CD8-positive, alpha-beta memory T cell (primary cell): ENCODE data around the gene SPSB2. TPM values are rescaled to one million over a fixed set of nuclear protein-coding genes. Genes with fewer than 3 reads are reported as not detected.

Experiments
- CTCF ChIA-PET: fragments of 350-600 bp; sonication (Branson Sonifier 250); formaldehyde crosslinking; loops from one replicate; lab custom pipeline; 2021; ENCODE audit warnings: antibody characterized with exemption; lab: Charles Lee
- POLR2A ChIA-PET: fragments of 350-600 bp; sonication (Branson Sonifier 250); formaldehyde crosslinking; loops from one replicate; lab custom pipeline; 2021; ENCODE audit warnings: antibody characterized with exemption; lab: Charles Lee
- DNase-seq, 5 donors: peaks; one replicate each; pipeline versions ENCODE4 v3.0.0 to v3.0.0-alpha.2; 2020 to 2022; ENCODE audit warnings: mixed read lengths in 1 of 5
- H3K27ac ChIP-seq: one replicate; pipeline ENCODE4 v1.7.0; 2013; ENCODE audit warnings: low read depth, mild to moderate bottlenecking, low read length, moderate library complexity
- H3K27me3 ChIP-seq: 2 replicates; pipeline ENCODE4 v1.7.0; 2013; ENCODE audit warnings: low read length, mild to moderate bottlenecking; ENCODE audit not compliant: insufficient read depth, poor library complexity, severe bottlenecking
- H3K36me3 ChIP-seq: 2 replicates; pipeline ENCODE4 v1.7.0; 2013; ENCODE audit warnings: mild to moderate bottlenecking, low read length, moderate library complexity; ENCODE audit not compliant: insufficient read depth
- H3K4me1 ChIP-seq: 2 replicates; pipeline ENCODE4 v1.7.0; 2013; ENCODE audit warnings: mild to moderate bottlenecking, low read length, moderate library complexity; ENCODE audit not compliant: insufficient read depth
- H3K4me3 ChIP-seq: 2 replicates; pipeline ENCODE4 v1.7.0; 2013; ENCODE audit warnings: mild to moderate bottlenecking, low read length
- H3K9me3 ChIP-seq: 2 replicates; pipeline ENCODE4 v1.7.0; 2013; ENCODE audit warnings: mild to moderate bottlenecking, low read length
- H3K27ac Mint-ChIP-seq, 8 donors: one replicate each; pipeline ENCODE4 v1.8.0; 2020 to 2021; ENCODE audit warnings: mixed read lengths in 8 of 8, mild to moderate bottlenecking in 6 of 8, inconsistent platforms in 3 of 8, moderate library complexity in 3 of 8
- H3K27me3 Mint-ChIP-seq, 2 donors: one replicate each; pipeline ENCODE4 v1.8.0; 2020 to 2021; ENCODE audit warnings: mixed read lengths in 2 of 2, mild to moderate bottlenecking in 1 of 2, moderate library complexity in 1 of 2
- H3K36me3 Mint-ChIP-seq, 3 donors: one replicate each; pipeline ENCODE4 v1.8.0; 2020 to 2021; ENCODE audit warnings: mixed read lengths in 3 of 3, inconsistent platforms in 1 of 3, mild to moderate bottlenecking in 1 of 3
- H3K4me1 Mint-ChIP-seq, 3 donors: one replicate each; pipeline ENCODE4 v1.8.0; 2020 to 2021; ENCODE audit warnings: mixed read lengths in 3 of 3, inconsistent platforms in 1 of 3, mild to moderate bottlenecking in 1 of 3
- H3K4me3 Mint-ChIP-seq, 7 donors: one replicate each; pipeline ENCODE4 v1.8.0; 2020 to 2021; ENCODE audit warnings: mixed read lengths in 7 of 7, mild to moderate bottlenecking in 6 of 7, moderate library complexity in 4 of 7, inconsistent platforms in 2 of 7
- H3K9me3 Mint-ChIP-seq, 5 donors: one replicate each; pipeline ENCODE4 v1.8.0; 2020 to 2022; ENCODE audit warnings: mixed read lengths in 5 of 5, mild to moderate bottlenecking in 3 of 5, moderate library complexity in 2 of 5, inconsistent platforms in 1 of 5
- polyA plus RNA-seq: library from polyadenylated mRNA; unstranded; fragments of 300-500 nt; fragmentation: Illumina TruSeq; gene quantifications from one replicate; pipeline ENCODE4 v1.2.3, GENCODE V29; 2021
- total RNA-seq, 2 experiments: library from RNA; stranded (reverse); gene quantifications; one replicate each; pipeline ENCODE4 v1.2.3, GENCODE V29; 2021

Gene SPSB2, protein sequence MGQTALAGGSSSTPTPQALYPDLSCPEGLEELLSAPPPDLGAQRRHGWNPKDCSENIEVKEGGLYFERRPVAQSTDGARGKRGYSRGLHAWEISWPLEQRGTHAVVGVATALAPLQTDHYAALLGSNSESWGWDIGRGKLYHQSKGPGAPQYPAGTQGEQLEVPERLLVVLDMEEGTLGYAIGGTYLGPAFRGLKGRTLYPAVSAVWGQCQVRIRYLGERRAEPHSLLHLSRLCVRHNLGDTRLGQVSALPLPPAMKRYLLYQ
- 1 to 10 TPM; 7.7 to 8.1 TPM for total RNA-seq
- polyA plus RNA-seq: 11.4 TPM

GRCh38 chr12:6873094-6874014 lies at the start of gene SPSB2:
Gene SPSB2 (minus strand): TSS chr12:6873303. CDS start chr12:6872901, 402 bp downstream.
- Mint-ChIP-seq H3K4me1 (peaks cover 41 to 53% (median 52%) of the 10 kb centered on the region in 3 donors), H3K27me3 (no peaks in the 10 kb centered on the region), H3K4me3 (peak within 1 kb of the TSS; percentile 83 to 97 (median 89)), H3K9me3 (no peaks in the 10 kb centered on the region), H3K36me3 (peaks cover 0 to 52% (median 8%) of the 10 kb centered on the region in 3 donors), H3K27ac (peak within 1 kb of the TSS; percentile 85 to 99 (median 92))
- Histone ChIP-seq H3K27me3 (no peaks in the 10 kb centered on the region), H3K27ac (peak within 1 kb of the TSS; percentile 90), H3K4me3 (peak within 1 kb of the TSS; percentile 96), H3K9me3 (no peaks in the 10 kb centered on the region), H3K36me3 (peaks cover 17% of the 10 kb centered on the region), H3K4me1 (peaks cover 40% of the 10 kb centered on the region)
- peak; percentile 98 to 100 (median 99) for DNase-seq
- POLR2A ChIA-PET: interaction anchor here (0.7 to 3.6 kb wide), 23 partner anchors 9 to 316 kb away, joined by 3 to 46 read pairs (median 4); partner anchors contain the start of genes C12orf57, C1RL, CDCA3 and COPS7A
- CTCF ChIA-PET: interaction anchor here (0.6 to 11.0 kb wide), 56 partner anchors 9 to 268 kb away, joined by 3 to 135 read pairs (median 4); partner anchors contain the start of genes ATN1, C12orf57, C1RL and CDCA3

- H3K4me3 ChIP-seq: no peak overlapping the region
- H3K27ac ChIP-seq: no peak overlapping the region
- peaks cover 19% of the 10 kb centered on the region for H3K4me1 ChIP-seq
- peaks cover 3 to 46% (median 4%) of the 10 kb centered on the region in 3 donors for H3K36me3 Mint-ChIP-seq
- DNase-seq: no peak
- peak overlapping the region in 2 of 7 donors; percentile 20 to 53 for H3K4me3 Mint-ChIP-seq
- H3K27ac Mint-ChIP-seq: peak overlapping the region in 4 of 8 donors; percentile 8 to 52 (median 50)
- H3K27me3 ChIP-seq: no peaks in the 10 kb centered on the region
- no peaks in the 10 kb centered on the region for H3K9me3 ChIP-seq
- peaks cover 15 to 26% (median 20%) of the 10 kb centered on the region in 3 donors for H3K4me1 Mint-ChIP-seq
- CTCF ChIA-PET: interaction anchor here (0.9 to 1.4 kb wide), 7 partner anchors 12 to 191 kb away, joined by 3 to 4 read pairs (median 3); no protein-coding TSS in a partner anchor
- POLR2A ChIA-PET: no interaction called here
- H3K36me3 ChIP-seq: peaks cover 6% of the 10 kb centered on the region
- no peaks in the 10 kb centered on the region for H3K9me3 Mint-ChIP-seq
- no peaks in the 10 kb centered on the region for H3K27me3 Mint-ChIP-seq
Measured at GRCh38 chr12:6921996-6922946, 49.2 kb upstream of the SPSB2 start.

DNA sequence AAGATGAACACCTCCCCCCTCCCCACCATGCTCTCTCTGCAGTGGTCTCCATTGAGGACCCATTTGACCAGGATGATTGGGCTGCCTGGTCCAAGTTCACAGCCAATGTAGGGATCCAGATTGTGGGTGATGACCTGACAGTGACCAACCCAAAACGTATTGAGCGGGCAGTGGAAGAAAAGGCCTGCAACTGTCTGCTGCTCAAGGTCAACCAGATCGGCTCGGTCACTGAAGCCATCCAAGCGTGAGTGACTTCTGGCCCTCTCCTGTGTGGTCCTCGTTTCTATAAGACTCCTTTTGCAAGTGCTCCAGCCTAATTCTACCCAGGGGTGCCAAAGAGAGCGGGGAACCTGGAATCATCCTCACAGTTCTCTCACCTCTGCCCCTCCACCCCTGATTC lies 48.4 kb upstream of the SPSB2 start:
- Histone ChIP-seq H3K4me3 (no peak overlapping the region), H3K9me3 (no peaks in the 10 kb centered on the region), H3K27me3 (no peaks in the 10 kb centered on the region), H3K27ac (no peak overlapping the region), H3K36me3 (peaks cover 6% of the 10 kb centered on the region), H3K4me1 (peaks cover 13% of the 10 kb centered on the region)
- POLR2A ChIA-PET: no interaction called here
- CTCF ChIA-PET: interaction anchor here (0.9 to 1.4 kb wide), 7 partner anchors 12 to 192 kb away, joined by 3 to 4 read pairs (median 3); no protein-coding TSS in a partner anchor
- no peak for DNase-seq
- Mint-ChIP-seq H3K27me3 (no peaks in the 10 kb centered on the region), H3K36me3 (peaks cover 3 to 53% (median 4%) of the 10 kb centered on the region in 3 donors), H3K27ac (peak overlapping the region in 1 of 8 donors; percentile 37), H3K4me3 (no peak overlapping the region), H3K4me1 (peaks cover 13 to 24% (median 14%) of the 10 kb centered on the region in 3 donors), H3K9me3 (no peaks in the 10 kb centered on the region)

DNA sequence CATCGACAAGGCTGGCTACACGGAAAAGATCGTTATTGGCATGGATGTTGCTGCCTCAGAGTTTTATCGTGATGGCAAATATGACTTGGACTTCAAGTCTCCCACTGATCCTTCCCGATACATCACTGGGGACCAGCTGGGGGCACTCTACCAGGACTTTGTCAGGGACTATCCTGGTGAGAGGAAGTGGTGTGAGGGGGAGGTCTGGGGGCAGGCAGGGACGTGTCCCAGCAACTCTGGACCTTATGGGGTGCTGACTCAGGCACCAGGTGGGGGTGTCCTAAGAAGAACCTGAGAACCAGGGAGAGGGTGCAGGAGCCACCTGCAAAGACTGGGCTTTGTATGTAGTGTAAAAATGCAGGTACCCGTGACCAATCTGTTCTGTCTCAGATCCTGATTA lies 46.5 kb upstream of the SPSB2 start:
- Mint-ChIP-seq H3K36me3 (peaks cover 3 to 68% (median 4%) of the 10 kb centered on the region in 3 donors), H3K4me3 (peak overlapping the region in 1 of 7 donors; percentile 55)

GRCh38 chr12:6917491-6918231 lies 44.6 kb upstream of the SPSB2 start:
- Histone ChIP-seq H3K27me3 (no peaks in the 10 kb centered on the region), H3K4me3 (no peak overlapping the region), H3K4me1 (peaks cover 21% of the 10 kb centered on the region), H3K27ac (no peak overlapping the region), H3K9me3 (no peaks in the 10 kb centered on the region), H3K36me3 (peaks cover 6% of the 10 kb centered on the region)
- ChIA-PET POLR2A (interaction anchor here (0.9 kb wide), 2 partner anchors 20 to 41 kb away, joined by 3 read pairs; no protein-coding TSS in a partner anchor), CTCF (interaction anchor here (0.7 to 2.3 kb wide), 4 partner anchors 20 to 200 kb away, joined by 3 to 8 read pairs (median 4); no protein-coding TSS in a partner anchor)
- Mint-ChIP-seq H3K9me3 (no peaks in the 10 kb centered on the region), H3K27me3 (no peaks in the 10 kb centered on the region), H3K4me3 (peak overlapping the region in 1 of 7 donors; percentile 57), H3K27ac (peak overlapping the region in 2 of 8 donors; percentile 43 to 66), H3K36me3 (peaks cover 3 to 63% (median 4%) of the 10 kb centered on the region in 3 donors), H3K4me1 (peaks cover 21 to 42% (median 30%) of the 10 kb centered on the region in 3 donors)
- DNase-seq: no peak

More for the DNA sequence above, 46.5 kb upstream of the SPSB2 start:
- Histone ChIP-seq H3K27me3 (no peaks in the 10 kb centered on the region), H3K36me3 (peaks cover 6% of the 10 kb centered on the region), H3K9me3 (no peaks in the 10 kb centered on the region), H3K4me1 (peaks cover 18% of the 10 kb centered on the region), H3K27ac (no peak overlapping the region), H3K4me3 (no peak overlapping the region)
- H3K4me1 Mint-ChIP-seq: peaks cover 15 to 31% (median 25%) of the 10 kb centered on the region in 3 donors
- peak overlapping the region in 5 of 8 donors; percentile 9 to 82 (median 41) for H3K27ac Mint-ChIP-seq
- H3K9me3 Mint-ChIP-seq: no peaks in the 10 kb centered on the region
- ChIA-PET CTCF (no interaction called here), POLR2A (no interaction called here)
- no peak for DNase-seq
- H3K27me3 Mint-ChIP-seq: no peaks in the 10 kb centered on the region

GRCh38 chr12:6916426-6917200 lies 43.5 kb upstream of the SPSB2 start:
- H3K27ac Mint-ChIP-seq: peak overlapping the region; percentile 2 to 97 (median 92)
- CTCF ChIA-PET: interaction anchor here (1.0 to 2.3 kb wide), 4 partner anchors 9 to 44 kb away, joined by 3 to 8 read pairs (median 4); partner anchors contain the start of gene SPSB2

More at GRCh38 chr12:6916426-6917200, 43.5 kb upstream of the SPSB2 start:
- Mint-ChIP-seq H3K27me3 (no peaks in the 10 kb centered on the region), H3K9me3 (no peaks in the 10 kb centered on the region), H3K36me3 (peaks cover 3 to 52% (median 4%) of the 10 kb centered on the region in 3 donors), H3K4me3 (peak overlapping the region; percentile 57 to 99 (median 82)), H3K4me1 (peaks cover 21 to 44% (median 30%) of the 10 kb centered on the region in 3 donors)
- Histone ChIP-seq H3K27me3 (no peaks in the 10 kb centered on the region), H3K4me3 (no peak overlapping the region), H3K9me3 (no peaks in the 10 kb centered on the region), H3K36me3 (peaks cover 6% of the 10 kb centered on the region), H3K4me1 (peaks cover 21% of the 10 kb centered on the region), H3K27ac (no peak overlapping the region)
- no peak for DNase-seq
- POLR2A ChIA-PET: interaction anchor here (0.9 to 1.2 kb wide), 2 partner anchors 9 to 42 kb away, joined by 3 read pairs; no protein-coding TSS in a partner anchor
